MCF 10A (cell line): Measurements from ENCODE around the gene MFSD12. TPM values are rescaled to one million over a fixed set of nuclear protein-coding genes. Genes with fewer than 3 reads are reported as not detected.

Experiments
- BruUV-seq: library from RNA; stranded (reverse); fragments of 400-500 nt; replicated peaks from 2 replicates; lab custom pipeline; 2021; lab: Mats Ljungman, UMichigan
- CTCF ChIA-PET: fragments of 300-600 bp; sonication (Branson Sonifier 250); formaldehyde crosslinking; extraction: SDS; loops from one replicate; lab custom pipeline; 2021; ENCODE audit warnings: antibody characterized with exemption, inconsistent platforms; lab: Yijun Ruan, JAX
- POLR2A ChIA-PET: fragments of 300-600, 350-650 bp; sonication (Branson Sonifier 250); formaldehyde crosslinking; extraction: SDS; loops from one replicate; lab custom pipeline; 2020; ENCODE audit warnings: antibody characterized with exemption, inconsistent platforms; lab: Yijun Ruan, JAX
- DNase-seq: peaks from one replicate; pipeline ENCODE4 v3.0.0-alpha.2; 2018; ENCODE audit not compliant: unreplicated experiment
- H3K27ac Mint-ChIP-seq: one replicate; pipeline ENCODE4 v1.8.0; 2022; ENCODE audit warnings: mild to moderate bottlenecking, low read depth, mixed read lengths; ENCODE audit not compliant: unreplicated experiment
- H3K27me3 Mint-ChIP-seq: one replicate; pipeline ENCODE4 v1.8.0; 2022; ENCODE audit warnings: mixed read lengths; ENCODE audit not compliant: insufficient read depth, unreplicated experiment
- H3K36me3 Mint-ChIP-seq: one replicate; pipeline ENCODE4 v1.8.0; 2022; ENCODE audit warnings: mild to moderate bottlenecking, moderate library complexity, mixed read lengths; ENCODE audit not compliant: insufficient read depth, unreplicated experiment
- H3K4me1 Mint-ChIP-seq: one replicate; pipeline ENCODE4 v1.8.0; 2022; ENCODE audit warnings: mixed read lengths; ENCODE audit not compliant: insufficient read depth, unreplicated experiment
- H3K4me3 Mint-ChIP-seq: one replicate; pipeline ENCODE4 v1.8.0; 2022; ENCODE audit warnings: mild to moderate bottlenecking, moderate library complexity, mixed read lengths; ENCODE audit not compliant: unreplicated experiment
- H3K9me3 Mint-ChIP-seq: one replicate; pipeline ENCODE4 v1.8.0; 2022; ENCODE audit warnings: mixed read lengths; ENCODE audit not compliant: unreplicated experiment
- CTCF ChIP-seq: fragments of 200-600 bp; IDR thresholded peaks from one replicate; pipeline ENCODE4 v1.8.0; 2022; ENCODE audit warnings: antibody characterized with exemption, mild to moderate bottlenecking; ENCODE audit not compliant: unreplicated experiment
- intact Hi-C: fragments of 100-400 bp; cut with micrococcal nuclease; formaldehyde crosslinking; loops from 2 replicates; pipeline ENCODE4 v1.14.1; 2022
- total RNA-seq: library from RNA; stranded (reverse); gene quantifications from 2 replicates; pipeline ENCODE4 v1.2.3, GENCODE V29; 2022

The MFSD12 gene
- total RNA-seq, 1 experiment from 2014 or later, result 79.4 TPM

- peak; percentile 99 for DNase-seq
- peak overlapping the region; percentile 79 for H3K4me3 Mint-ChIP-seq
- peaks cover 4% of the 10 kb centered on the region for H3K4me1 Mint-ChIP-seq
- H3K9me3 Mint-ChIP-seq, result no peaks in the 10 kb centered on the region
- peaks cover 41% of the 10 kb centered on the region for H3K36me3 Mint-ChIP-seq
- ChIA-PET CTCF (interaction anchor here (0.5 to 0.7 kb wide), 2 partner anchors 259 to 267 kb away, joined by 3 read pairs; no protein-coding TSS in a partner anchor), POLR2A (interaction anchor here (0.5 to 1.9 kb wide), 10 partner anchors 10 to 673 kb away, joined by 3 to 18 read pairs (median 4); partner anchors contain the start of genes MFSD12, MRPL54 and YJU2)
- TF ChIP-seq CTCF, result no peak
- BruUV-seq, result no TSS peak
- H3K27ac Mint-ChIP-seq, result peak overlapping the region; percentile 51
- intact Hi-C loops, result no loop called here
- H3K27me3 Mint-ChIP-seq, result no peaks in the 10 kb centered on the region
Observed at GRCh38 chr19:3573858-3574637, 16.7 kb upstream of the MFSD12 start.

- Mint-ChIP-seq H3K27ac (peak overlapping the region; percentile 51), H3K36me3 (peaks cover 35% of the 10 kb centered on the region), H3K27me3 (no peaks in the 10 kb centered on the region), H3K4me3 (peak overlapping the region; percentile 79), H3K4me1 (peaks cover 4% of the 10 kb centered on the region), H3K9me3 (no peaks in the 10 kb centered on the region)
- ChIA-PET POLR2A (interaction anchor here (0.6 to 1.9 kb wide), 7 partner anchors 9 to 295 kb away, joined by 3 to 18 read pairs (median 4); partner anchors contain the start of genes MFSD12 and MRPL54), CTCF (no interaction called here)
- intact Hi-C loops, result no loop called here
- TSS peak; percentile 35 for BruUV-seq
- TF ChIP-seq CTCF, result no peak
- no peak for DNase-seq
Observed at GRCh38 chr19:3573162-3573857, 15.9 kb upstream of the MFSD12 start.

- Mint-ChIP-seq H3K9me3 (no peaks in the 10 kb centered on the region), H3K27ac (peak within 1 kb of the TSS; percentile 51), H3K4me3 (peak within 1 kb of the TSS; percentile 79), H3K4me1 (peaks cover 4% of the 10 kb centered on the region), H3K27me3 (no peaks in the 10 kb centered on the region), H3K36me3 (peaks cover 31% of the 10 kb centered on the region)
- intact Hi-C loops, result loop anchor here (1.0 kb wide), 1 partner anchor 16 kb away; the partner anchor contains the start of gene MFSD12
- POLR2A ChIA-PET, result interaction anchor here (1.5 to 1.9 kb wide), 3 partner anchors 16 to 190 kb away, joined by 3 to 18 read pairs (median 12); partner anchors contain the start of genes MFSD12 and MRPL54
- TF ChIP-seq CTCF, result no peak
- CTCF ChIA-PET, result no interaction called here
- BruUV-seq, result no TSS peak
- DNase-seq, result no peak
Observed at GRCh38 chr19:3572855-3573161, 15.4 kb upstream of the MFSD12 start, which contains the start of gene HMG20B. Gene HMG20B (plus strand): TSS chr19:3572944. CDS start chr19:3573310, 366 bp downstream.
